ENCODE measurements around the gene CTU2.
"Not testable (repeated sequence)": the region's sequence is repeated elsewhere in the genome, so short reads cannot be mapped to it uniquely, and the experiment has no call there.

The CTU2 gene

DNA sequence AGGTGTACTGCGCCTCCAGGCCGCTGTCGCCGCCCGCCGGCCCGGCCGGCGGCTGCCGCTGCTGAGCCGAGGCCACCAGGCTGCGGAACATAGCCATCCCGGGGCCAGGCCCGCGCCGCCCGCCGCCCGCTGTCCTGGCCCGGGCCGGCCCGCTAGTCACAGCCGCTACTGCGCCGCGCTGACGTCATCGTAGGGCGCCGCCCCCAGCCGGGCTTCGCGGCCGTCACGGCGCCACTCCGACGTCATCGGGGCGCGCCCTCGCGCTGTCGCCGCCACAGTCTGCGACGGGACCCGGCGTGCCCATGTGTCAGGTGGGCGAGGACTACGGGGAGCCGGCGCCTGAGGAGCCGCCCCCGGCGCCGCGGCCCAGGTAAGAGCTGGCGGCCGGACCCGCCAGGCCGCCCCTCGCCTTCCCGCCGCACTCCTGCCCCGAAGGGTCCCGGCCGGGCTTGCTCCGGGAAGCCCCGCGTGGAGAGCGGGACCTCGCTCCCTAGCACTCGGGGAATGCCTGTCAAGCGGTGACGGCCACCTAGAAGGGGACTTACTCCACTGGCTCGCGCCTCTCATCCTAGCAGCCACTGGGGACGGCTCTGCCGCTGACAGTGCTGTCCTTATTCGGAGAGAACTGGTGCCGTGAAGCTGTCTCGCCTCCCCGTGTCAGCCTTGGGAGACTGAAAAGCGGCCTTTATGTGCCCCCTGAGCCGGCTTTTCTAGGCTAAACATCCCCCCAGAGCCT, at the start of gene CTU2, which contains the start of gene RNF166:
TSS of gene CTU2 (plus strand) at position 275 of the 736 bp plus-strand sequence. CDS start at position 303, 28 bp downstream.
TSS of gene RNF166 (minus strand) at position 180 of the 736 bp plus-strand sequence. CDS start at position 97, 83 bp downstream.
- peak; percentile 100 for DNase-seq

DNA sequence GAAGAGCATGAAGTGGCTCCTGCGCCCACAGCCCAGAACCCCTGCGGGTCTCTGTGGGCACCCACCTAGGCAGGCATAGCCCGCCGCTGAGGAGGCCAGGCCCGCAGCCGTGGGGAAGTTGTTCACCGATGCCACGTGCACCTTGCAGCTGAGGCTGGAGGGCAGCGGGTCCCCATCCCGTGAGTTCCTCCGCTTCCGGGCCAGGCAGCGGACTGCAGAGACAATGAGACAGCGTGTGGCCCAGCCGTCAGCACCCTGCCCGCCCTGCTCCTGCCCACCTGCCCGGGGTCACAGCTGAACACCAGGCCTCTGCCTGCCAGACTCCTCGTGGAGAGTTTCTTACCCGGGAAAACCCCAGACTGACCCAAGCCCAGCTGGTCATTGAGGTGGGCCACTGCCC, 48.9 kb upstream of the CTU2 start:
- DNase-seq, result no peak

DNA sequence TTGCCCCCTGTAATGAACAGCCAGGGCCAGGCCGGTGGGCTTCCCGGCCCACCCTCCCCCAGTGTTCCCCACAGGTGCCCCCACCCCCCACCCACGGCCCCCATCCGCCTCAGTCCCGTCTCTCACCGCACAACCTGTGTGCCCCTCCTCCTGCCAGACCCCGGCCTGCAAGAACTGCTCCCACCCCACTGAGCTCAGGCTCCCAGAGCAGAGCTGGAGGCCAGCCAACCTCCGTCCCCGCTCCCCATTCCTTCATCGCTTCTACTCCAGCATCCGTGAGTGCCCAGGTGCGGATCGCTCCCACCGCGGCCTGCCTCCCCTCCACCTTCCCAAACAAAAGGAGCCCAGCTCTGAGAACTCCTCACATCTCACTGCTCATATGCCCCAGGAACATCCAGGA, 47.6 kb upstream of the CTU2 start:
- no peak for DNase-seq

DNA sequence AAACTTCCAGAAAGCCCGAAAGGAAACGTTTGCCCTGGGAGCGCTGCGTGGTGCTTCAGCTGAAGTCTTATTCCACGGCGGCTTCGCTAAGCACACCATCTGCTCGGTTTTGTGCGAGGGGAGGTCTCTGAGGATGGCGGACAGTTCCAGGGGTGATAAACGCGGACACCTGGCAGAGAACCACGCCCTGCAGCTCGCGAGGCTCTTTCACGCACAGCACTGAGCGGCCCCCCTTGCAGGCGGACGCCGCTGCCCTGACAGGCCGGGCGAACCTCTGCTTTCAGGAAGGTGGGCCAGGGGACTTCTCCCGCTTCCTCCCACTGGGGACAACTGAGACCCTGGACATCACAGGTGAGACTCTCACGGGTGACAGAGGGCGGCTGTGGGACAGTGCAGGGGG, 47.1 kb upstream of the CTU2 start:
- DNase-seq, result no peak

DNA sequence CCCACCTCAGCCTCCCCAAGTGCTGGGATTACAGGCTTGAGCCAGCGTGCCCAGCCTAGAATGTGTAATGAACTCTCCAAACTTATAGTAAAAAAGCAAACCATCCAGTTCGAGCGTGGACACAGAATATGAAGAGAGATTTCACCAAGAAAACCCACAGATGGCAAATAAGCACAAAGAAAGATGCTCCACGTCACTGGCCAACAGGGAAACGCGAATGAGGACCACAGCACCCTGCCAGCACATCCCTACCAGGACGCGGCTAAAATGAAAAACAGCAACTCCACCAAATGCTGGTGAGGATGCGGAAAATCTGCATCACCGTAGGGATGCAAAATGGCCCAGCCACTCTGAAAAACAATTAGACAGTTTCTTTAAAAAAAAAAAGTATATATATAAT, 44.8 kb upstream of the CTU2 start:
- no peak for DNase-seq

DNA sequence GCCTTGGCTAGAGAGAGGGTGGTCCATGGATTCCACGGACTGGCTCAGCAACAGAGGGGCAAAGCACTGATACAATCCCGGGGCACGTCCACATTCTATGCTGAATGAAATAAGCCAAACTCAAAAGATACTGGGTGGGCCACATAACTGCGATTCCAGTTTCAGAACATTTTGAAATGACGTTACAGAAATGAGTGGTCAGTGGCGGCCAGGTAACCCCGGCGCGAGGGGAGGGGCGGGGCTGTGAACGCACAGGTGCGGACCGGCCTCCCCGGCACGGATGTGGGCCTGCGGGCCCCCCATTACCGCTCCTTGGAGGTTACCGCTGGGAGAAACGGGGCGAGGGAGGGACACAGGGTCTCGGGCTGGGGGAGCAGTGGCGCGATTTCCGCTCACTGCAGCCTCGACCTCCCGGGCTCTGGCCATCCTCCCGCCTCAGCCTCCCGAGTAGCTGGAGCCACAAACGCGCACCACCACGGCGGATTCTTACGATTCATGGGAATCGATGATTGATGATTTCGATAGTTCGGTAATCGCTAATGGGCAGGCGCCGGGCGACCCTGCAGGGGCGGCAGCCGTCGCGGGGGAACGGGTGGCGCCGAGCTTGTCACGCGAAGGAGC, 44.0 kb upstream of the CTU2 start:
- DNase-seq, result no peak

DNA sequence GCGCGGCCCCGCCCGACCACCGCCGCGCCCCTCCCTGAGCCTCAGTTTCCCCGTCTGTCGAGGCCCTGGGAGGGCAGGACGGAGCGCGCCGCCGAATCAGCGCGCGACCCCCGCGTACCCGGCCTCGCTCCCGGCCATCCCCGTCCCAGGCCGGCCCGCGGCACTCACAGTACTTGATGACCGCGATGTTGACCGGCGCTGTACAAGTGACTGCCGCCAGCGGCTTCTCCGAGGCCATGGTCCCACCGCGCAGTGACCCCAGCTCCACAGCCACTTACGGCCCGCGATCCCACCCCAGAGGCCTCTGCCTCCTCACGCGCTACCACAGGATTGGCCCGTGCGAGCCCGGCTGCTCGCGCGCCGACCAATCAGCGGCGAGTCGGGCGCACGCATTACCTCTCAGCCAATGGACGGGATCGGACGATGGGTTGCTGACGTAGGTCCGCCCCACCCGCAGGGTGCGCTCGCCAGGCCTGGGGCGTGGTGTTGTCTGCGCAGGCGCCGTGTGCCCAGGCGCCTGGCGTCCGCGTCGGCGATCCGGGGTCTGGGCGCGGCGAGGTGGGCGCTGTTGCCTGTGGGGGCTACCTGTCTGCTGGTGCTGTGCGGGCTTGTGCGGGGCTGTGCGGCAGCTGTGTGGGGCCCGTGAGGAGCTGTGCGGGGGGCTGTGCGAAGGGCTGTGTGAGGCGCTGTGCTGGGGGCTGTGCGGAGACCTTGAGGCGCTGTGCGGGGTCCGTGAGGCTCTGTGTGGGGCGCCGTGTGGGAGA, 43.3 kb upstream of the CTU2 start, which contains the start of gene MVD:
TSS of gene MVD (minus strand) at position 249 of the 764 bp plus-strand sequence. CDS start at position 238, 11 bp downstream.
- peak; percentile 99 for DNase-seq

DNA sequence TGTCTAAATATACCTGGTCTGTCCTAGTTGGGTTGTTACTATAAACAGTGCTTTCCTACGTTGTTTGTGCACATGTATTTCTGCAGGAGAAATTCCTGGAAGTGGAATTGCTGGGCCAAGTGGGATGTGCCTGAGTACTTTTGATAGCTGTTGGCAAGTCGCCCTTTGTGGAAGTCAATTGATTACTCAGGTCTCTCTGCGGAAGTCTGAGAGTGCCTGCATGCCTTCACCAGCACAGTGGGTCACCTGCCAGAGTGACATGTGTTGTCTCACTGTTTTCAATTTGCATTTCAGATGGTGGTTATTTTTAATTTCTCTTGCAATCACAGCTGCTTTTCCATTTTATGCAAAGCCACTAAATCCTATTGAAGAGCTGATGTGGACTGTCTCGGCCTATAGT, 41.2 kb upstream of the CTU2 start:
- no peak for DNase-seq

DNA sequence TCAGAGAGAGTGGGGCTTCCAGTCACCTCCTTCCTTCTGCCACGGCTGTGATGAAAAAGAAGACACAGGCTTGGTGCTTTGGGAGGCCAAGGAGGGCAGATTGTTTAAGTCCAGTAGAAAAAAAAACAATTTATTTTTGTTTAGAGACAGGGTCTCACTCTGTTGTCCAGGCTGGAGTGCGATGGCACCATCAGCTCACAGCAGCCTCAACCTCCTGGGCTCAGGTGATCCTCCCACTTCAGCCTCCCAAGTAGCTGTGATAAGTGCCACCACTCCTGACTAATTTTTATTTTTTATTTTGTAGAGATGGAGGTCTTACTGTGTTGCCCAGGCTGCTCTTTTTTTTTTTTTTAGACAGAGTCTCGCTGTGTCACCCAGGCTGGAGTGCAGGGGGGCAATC, 40.7 kb upstream of the CTU2 start:
- no peak for DNase-seq

DNA sequence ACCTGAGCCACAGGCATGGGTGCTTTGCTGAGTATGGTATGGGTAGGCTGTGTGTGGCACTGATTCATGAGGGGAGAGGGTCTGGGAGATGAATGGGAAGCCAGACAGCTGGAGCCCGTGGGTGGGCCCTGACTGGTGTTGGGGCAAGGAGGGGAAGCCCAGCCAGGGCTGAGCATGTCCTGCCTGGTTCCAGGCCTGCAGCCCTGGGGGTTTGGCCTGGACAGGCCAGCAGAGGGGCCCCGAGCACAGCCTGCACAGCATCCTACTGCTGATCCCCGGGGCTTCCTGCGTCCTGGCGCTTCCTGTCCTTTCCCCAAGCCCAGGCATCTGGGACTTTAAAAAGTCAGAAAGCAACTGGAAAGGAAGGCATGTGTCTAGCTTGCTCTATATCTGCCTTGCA, 38.8 kb upstream of the CTU2 start:
- DNase-seq, result no peak

DNA sequence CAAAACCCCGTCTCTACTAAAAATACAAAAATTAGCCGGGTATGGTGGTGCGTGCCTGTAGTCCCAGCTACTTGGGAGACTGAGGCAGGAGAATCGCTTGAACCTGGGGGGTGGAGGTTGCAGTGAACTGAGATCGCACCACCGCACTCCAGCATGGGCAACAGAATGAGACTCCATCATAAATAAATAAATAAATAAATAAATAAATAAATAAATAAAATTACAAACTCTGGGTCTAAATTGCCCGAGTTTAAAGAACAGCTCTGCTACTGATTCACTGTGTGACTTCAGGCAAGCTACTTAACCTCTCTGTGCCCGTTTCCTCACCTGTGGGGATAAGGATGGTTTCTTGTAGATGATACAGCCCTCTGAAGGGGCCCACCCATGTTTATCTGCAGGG, 36.8 kb upstream of the CTU2 start:
- DNase-seq, result not testable (repeated sequence)

DNA sequence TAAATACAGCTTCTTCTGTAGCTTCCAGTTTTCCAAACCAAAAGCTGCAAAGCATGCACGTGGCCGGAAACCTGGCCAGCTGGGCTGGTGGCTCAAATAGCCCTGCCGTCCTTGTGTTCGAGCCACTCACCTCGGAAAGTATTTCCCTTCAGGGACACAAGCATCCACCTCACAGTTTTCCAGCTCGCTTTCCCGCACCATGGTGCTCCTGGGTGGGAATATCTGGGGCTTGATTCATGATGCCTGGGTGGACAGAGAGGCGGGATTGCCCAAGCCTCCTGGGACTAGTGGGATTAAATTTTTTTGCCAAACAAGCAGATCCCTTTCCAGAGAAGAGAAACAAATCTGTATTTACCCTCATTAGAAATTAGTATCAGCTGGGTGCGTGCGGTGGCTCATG, 36.3 kb upstream of the CTU2 start:
- DNase-seq, result no peak

DNA sequence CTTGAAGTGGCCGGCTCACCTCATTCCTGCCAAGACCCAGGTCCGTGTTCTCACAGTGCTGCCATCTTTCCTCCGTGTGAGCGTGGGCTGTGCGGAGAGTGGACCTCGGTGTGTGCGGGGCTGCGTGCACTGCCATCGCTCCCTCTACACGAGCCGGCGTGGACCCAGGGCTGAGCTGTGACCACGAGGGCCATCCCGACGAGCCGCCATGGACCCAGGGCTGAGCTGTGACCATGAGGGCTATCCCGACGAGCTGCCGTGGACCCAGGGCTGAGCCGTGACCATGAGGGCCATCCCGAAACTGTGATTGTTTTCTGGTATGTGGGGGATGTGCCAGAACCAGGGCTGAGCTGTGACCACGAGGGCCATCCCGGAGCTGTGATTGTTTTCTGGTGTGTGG, 34.5 kb upstream of the CTU2 start:
- DNase-seq, result no peak

DNA sequence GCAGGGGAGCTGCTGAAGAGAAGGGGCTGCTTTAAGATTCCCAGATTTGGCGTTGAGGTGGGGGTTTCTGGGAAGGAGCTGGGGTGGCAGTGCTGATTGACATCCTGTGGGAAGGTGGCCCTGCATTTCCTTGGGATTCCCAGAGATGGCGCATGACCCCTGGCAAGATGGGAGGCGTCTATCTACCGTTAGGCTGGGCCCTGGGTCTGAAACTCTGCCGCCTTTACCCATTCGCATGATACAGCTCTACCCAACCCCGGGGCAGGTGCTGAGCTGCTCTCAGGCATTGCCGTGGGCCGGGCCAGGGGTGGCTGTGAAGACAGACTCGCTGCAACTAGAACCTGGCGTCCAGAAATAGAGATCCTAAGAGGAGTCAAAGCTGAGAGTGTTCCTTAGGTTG, 33.5 kb upstream of the CTU2 start:
- no peak for DNase-seq

DNA sequence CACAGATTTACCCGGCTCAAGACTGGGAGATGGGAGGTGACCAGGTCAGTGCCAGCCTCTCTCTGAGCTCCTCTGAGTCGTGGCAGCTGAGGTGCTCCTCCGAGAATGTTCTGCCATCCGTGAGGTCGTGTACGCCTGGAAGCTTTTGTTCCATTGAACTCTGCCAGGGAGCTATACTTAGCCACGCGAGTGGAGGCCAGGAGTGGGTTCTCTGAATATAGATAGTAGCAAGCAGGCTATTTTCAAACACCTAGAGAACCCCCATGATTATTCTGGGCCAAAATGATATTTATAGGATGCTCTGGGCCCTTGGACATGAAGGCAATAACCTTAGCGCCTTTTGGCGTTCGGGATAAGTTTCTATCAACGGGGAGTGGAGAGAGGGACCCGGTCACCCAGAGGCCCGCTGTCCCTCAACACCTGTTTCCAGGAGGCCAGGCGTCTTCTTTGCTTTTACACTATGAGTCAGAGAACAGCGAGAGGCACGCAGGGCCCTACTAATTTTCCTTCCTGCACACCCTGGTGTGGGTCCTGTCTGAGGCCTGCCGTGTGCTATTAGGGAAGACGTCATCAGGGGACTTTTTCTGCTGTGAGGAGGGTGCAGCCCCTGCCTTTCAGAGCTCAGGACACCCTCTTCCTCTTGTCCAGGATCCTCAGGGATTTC, 32.5 kb upstream of the CTU2 start:
- no peak for DNase-seq

DNA sequence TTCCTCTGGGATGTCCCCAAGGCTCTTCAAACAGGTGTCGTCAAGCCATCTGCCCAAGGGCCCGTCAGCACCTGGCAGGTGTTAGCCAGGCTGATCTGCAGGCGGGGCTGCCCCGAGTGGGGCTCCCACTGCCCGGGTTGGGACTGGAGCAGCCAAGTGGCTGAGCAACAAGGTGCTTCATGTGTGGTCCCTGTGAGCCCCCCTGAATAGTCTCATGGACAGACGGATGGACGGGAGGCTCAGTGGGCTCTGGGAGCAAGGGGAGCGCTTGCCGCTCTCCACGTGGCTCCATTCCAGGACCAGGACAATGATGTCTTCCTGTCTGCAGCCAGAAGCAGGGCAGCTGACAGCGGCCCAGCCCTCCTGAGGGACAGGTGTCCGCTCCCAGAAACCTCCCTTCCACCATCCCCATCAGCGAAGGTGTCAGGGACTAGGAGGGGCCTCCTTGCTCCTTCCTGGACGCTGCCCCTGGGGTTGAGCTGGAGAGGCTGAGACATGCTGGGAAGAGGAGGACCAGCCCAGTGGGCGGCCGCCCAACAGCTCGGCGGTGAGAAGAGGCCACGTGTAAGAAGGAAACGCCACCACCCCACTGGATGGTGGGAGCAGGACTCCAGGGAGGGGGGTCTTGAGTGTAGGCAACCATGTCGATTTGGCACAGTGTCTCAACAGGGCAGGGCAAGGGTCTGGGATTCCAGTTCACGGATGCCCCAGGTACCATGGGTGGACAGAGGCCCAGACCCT, 29.6 kb upstream of the CTU2 start:
- DNase-seq, result no peak

DNA sequence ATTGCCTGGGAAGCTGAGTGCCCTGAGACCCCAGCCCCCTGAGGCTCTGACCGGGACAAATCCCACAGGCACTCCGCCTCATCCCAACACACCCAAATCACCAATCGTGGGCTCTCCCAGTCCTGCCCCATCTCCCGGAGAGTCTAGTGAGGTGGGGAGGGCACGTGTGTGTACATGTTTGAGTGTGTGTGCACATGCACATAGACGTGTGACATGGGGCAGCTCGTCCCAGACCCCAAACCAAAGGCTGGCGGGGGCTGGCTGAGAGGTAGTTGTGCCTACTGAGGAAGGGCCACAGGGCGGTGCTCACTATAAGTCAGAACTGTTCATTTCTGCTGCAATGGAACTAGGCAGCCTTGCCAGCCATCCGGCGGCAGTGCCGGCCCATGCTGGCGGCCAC, 28.6 kb upstream of the CTU2 start:
- DNase-seq, result no peak

DNA sequence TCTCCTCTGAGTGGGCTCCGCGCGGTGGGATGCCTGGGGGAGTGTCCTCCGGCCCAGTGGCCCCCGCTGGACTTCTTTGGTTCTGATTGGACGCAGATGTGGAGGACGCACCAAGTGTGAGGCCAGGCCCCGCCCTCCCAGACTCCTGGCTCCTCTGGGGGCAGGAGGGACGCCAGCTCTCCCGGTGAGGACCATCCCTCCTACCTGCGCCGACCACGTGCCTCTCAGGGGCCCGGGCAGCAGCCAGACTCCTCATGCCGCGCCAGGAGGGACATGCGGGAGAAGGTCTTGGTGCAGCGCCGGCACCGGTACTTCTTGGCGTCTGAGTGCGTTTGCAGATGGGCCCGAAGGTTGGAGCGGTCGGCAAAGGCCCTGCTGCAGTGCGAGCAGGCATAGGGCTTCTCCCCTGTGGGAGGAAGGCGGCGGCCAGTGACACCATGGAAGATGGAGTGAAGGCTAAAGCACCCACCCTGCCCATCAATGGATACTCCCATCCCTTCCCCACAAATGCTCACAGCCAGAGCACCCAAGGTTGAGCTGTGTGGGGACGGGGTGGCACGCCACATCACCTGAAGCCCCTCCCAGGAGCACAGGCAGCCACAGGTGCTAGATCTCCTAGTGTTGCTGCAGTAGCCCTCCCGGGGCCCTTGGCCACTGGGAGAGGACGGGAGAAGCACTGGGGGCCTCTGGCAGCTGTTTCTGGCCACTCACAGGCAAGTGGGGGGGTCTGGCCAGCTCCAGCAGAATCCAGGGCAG, 27.9 kb upstream of the CTU2 start:
- DNase-seq, result no peak

DNA sequence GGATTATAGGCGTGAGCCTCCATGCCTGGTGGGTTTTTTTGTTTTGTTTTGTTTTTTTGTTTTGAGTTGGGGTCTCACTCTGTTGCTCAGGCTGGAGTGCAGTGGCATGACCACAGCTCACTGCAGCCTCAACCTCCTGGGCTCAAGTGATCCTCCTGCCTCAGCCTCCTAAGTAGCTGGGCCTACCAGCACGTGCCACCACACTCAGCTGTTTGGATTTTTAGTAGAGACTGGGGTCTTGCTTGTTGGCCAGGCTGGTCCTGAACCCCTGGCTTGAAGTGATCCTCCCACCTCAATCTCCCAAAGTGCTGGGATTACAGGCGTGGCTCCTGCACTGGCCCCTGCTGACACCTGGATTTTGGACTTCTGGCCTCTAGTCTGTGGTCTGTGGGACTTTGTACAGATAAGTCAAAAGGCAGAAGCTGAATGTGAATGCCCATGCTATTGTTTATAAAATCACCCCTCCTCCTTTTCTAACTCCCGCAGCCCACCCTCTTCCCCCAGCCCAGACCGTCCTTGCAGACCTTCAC, 25.7 kb upstream of the CTU2 start:
- no peak for DNase-seq

DNA sequence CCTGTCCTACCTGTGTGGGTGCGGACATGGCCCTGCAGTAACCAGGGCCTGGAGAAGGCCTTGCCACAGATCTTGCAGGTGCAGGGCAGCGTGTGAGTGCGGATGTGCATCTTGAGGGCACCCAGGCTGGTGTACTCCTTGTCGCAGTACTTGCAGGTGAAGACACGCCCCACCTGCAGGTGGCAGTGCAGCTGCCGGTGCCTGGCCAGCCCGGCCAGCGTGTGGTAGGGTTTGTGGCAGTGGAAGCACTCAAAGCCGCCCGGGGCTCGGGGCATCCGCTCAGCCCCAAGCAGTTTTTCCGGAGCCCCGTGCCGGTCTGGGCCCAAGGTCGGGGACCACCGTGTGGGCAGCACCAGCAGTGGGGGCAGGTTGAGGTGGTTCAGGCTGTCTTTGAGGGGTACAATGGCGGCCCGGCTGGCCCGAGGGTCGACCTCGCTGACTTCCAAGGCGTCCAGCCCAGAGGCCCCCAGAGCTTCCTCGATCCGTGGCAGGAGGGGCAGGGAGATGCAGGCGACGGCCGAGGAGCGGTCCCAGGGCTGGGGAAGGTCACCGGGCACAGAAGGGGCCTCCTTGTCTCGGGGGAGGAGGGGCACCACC, 25.1 kb upstream of the CTU2 start:
- peak; percentile 91 for DNase-seq
